Astrocyte of the hippocampus (primary cell): ENCODE measurements around the gene DUSP7.

Source experiments
- DNase-seq: peaks from one replicate; pipeline ENCODE4 v3.0.0; 2011; ENCODE audit warnings: low read depth, low spot score

Gene DUSP7, protein sequence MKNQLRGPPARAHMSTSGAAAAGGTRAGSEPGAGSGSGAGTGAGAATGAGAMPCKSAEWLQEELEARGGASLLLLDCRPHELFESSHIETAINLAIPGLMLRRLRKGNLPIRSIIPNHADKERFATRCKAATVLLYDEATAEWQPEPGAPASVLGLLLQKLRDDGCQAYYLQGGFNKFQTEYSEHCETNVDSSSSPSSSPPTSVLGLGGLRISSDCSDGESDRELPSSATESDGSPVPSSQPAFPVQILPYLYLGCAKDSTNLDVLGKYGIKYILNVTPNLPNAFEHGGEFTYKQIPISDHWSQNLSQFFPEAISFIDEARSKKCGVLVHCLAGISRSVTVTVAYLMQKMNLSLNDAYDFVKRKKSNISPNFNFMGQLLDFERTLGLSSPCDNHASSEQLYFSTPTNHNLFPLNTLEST

DNA sequence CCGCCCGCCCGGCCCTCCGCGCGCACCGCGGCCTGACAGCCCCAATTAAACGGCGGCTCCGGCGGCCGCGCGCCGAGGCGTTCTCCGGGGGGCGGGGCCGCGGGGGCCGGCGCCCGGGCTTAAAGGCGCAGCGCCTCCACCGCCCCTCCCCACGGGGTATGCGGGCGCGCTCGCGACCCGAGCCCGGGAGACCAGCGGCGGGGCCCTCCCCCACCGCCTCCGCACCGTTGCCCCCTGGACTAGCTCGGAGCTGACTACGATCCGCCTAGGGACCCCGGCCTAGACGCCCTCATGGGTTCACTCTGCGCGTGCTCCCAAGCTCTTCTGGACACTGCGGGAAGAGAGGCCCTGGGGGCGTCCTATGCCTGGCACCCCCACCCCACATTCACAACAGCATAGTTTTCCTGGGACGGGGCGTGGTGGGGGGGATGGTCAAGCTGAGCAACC lies at the start of gene DUSP7:
TSS of gene DUSP7 (minus strand) at position 51 of the 447 bp plus-strand sequence. CDS start 205 bp downstream, outside the sequence.
- peak; percentile 89 for DNase-seq

- no peak for DNase-seq
These were observed 48.6 kb upstream of the DUSP7 start for GRCh38 chr3:52104684-52105640.

GRCh38 chr3:52102934-52103333 lies 46.6 kb upstream of the DUSP7 start:
- no peak for DNase-seq

DNA sequence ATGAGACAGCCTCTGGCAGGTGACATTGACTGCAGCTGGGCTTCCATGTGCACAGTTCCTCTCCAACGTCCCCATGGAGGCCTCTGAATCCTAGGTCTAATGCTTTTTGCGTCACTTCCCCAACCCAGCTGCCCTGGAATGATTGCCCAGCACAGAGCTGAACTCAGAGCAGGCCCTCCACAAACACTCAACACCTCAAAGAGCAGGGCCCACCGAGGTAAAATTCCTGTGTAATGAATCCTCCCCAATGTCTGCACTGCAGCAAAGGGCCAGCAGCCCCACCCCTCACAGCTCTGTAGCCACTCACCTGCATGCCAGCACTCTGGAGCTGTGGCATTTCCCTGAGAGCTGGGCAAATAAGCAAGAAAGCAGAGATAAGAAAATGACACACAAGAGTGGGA lies 42.6 kb upstream of the DUSP7 start:
- peak; percentile 54 for DNase-seq

- DNase-seq, result no peak
These were observed 41.6 kb upstream of the DUSP7 start for GRCh38 chr3:52097851-52098507.

GRCh38 chr3:52095990-52096775 lies 39.8 kb upstream of the DUSP7 start:
- peak; percentile 34 for DNase-seq

DNA sequence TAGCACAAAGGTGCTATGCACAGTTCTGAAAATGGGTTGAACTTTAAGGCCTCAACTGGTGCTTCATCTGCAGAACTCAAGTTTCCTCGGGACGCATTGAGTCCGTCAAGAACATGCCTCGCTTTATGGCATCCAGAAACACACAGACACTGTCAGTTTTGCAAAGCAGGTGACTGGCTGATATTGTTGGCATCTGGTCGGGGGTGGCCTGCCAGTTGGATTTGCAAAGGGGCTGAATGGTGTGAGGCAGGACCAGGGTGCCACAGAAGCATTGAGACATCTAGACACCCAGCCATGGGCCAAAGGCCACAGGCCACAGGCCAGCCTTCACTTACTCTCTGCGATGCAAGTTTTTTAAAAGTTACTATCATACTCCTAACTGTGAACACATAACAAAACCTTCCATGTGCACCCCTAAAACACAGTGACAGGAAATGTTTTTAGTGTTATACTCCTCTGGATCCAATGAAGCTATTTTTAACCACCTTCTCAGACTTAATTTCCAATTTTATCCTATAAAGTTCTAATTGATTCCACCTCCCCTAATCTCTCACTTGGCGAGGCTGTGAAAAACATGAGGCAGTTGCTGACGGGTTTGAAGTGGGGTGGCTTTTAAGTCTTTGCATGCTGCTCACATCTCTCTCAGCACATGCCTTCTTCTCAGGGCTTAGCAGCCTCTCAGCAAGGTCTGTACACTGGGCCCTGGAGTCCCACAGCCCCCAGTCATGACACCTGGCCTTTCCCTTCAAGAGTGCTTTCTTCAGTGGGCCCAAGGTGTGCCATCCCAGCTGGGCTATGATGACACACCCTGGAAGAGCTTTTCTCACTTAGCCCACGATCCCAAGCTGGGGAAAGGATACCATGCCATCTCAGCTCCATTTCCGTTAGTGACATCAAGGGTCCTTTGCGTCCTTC lies 38.5 kb upstream of the DUSP7 start:
- DNase-seq, result no peak

DNA sequence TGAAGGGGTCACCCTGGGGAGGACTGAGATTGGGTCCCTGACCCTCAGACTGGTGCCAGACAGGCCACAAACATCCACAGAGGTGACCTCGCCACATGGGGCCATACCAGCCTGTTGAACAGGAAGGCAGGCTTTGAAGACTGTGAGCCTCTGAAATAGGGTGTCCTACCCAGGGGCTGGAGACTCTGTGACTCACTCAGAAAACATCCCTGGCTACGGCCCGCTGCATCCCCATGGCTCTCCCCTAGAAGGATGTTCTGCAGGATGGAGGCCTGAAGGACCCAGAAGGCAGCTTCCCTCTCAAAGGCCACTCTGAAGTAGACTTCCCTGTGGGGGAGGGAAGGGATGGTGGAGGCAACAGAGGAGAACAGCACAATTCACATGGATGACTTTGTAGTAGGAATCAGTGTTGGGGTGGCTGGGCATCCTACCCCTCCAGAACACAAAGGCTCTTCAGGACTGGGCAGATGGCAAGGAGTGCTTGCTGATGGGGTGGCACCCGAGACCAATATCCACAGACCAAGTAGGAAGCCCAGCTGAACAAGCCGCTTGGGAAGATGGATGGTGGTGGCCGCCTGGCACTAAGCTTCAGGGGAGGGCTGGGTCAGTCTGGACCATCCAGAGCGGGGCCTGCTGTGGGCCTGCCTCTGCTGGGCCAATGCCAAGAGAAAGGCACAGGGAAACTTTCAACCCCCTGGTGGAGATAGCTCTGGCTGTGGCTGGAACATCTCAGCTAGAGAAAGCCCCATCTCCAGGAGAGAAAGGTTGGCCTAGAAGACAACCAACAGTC lies 37.6 kb upstream of the DUSP7 start:
- peak; percentile 81 for DNase-seq

GRCh38 chr3:52092891-52093290 lies 36.5 kb upstream of the DUSP7 start:
- DNase-seq, result no peak

DNA sequence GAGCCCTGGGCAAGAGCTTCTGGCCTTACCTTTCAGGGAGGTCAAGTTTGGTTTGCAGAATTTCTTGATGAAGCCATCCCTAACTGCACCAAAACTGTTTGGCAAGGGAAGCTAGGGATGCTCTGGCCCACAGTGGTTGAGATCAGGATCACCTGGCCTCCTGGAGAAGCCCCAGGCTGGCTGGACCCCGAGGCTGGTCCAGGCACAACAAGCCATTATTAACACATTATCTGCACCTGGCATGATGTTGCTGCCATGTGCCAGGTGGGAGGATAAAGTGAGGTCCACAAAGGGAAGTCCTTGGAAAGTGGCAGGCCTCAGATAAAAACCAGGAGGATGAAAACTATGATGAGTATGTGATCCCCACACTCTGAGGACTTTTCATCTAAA lies 35.9 kb upstream of the DUSP7 start:
- DNase-seq, result no peak

- peak; percentile 46 for DNase-seq
These were observed 35.4 kb upstream of the DUSP7 start for GRCh38 chr3:52091586-52092270.

GRCh38 chr3:52090933-52091468 lies 34.6 kb upstream of the DUSP7 start:
- peak; percentile 28 for DNase-seq

- peak; percentile 96 for DNase-seq
These were observed 34.0 kb upstream of the DUSP7 start for GRCh38 chr3:52090131-52090932.

DNA sequence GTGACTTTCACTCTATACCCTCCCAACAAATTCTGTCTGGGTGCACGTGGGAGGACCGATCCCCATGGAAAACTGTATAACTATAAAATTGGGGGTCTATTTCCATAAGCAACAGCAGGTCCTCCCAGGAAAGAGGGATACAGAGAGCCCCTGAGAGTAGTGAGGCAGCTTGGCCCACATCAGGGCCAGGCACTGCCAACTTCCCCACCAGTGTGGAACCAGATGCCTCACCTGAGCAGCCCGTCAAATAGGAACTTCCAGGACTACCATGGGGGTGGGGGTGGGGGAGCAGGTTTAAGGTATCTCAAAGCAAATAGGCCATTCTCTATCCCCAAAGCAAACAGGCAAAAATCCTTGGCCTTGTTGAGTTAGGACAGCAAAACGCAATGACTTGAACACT lies 33.3 kb upstream of the DUSP7 start:
- DNase-seq, result no peak

- DNase-seq, result no peak
These were observed 32.3 kb upstream of the DUSP7 start for GRCh38 chr3:52088445-52089367.

GRCh38 chr3:52087731-52088130 lies 31.4 kb upstream of the DUSP7 start:
- no peak for DNase-seq
